K562 (cell line): ENCODE results near the gene ELF2. TPM values are rescaled to one million over a fixed set of nuclear protein-coding genes. Genes with fewer than 3 reads are reported as not detected.
A peak's percentile ranks its signal among the peaks of the same experiment; 100 is the strongest.

Experiments used
- CBFA2T3 ChIP-seq: fragments of 450-650 bp; IDR thresholded peaks from 2 replicates; pipeline ENCODE4 v1.6.1; 2017
- EP400 ChIP-seq: fragments of 450-650 bp; IDR thresholded peaks from 2 replicates; pipeline ENCODE4 v1.6.1; 2017; ENCODE audit warnings: antibody characterized with exemption, mild to moderate bottlenecking, moderate library complexity
- HDAC2 ChIP-seq: fragments of 450-650 bp; IDR thresholded peaks from 2 replicates; pipeline ENCODE4 v1.6.1; 2016; ENCODE audit warnings: mild to moderate bottlenecking
- HDAC3 ChIP-seq: fragments of 450-650 bp; IDR thresholded peaks from 2 replicates; pipeline ENCODE4 v1.6.1; 2018; ENCODE audit warnings: borderline replicate concordance, mild to moderate bottlenecking, moderate library complexity; ENCODE audit not compliant: partially characterized antibody
- JUND ChIP-seq, 2 experiments: IDR thresholded peaks; 2 replicates in 1 of 2; 3 replicates in 1 of 2; pipeline ENCODE4 v1.6.1; 2011; ENCODE audit warnings: borderline replicate concordance in 2 of 2, low read depth in 2 of 2, low read length in 2 of 2, improper control_type of control experiment in 1 of 2, missing biosample characterization in 1 of 2, missing genetic modification characterization in 1 of 2, missing genetic modification reagents in 1 of 2
- KAT7 ChIP-seq: sonication (generic); formaldehyde crosslinking; IDR thresholded peaks from 2 replicates; pipeline ENCODE4 v1.8.0; 2022; ENCODE audit warnings: missing genetic modification reagents, mild to moderate bottlenecking, borderline replicate concordance
- KDM4B ChIP-seq, 2 experiments: fragments of 450-650 bp in 1 of 2; sonication (generic) in 1 of 2; IDR thresholded peaks; 2 replicates each; pipeline ENCODE4 v1.6.1; 2016 to 2017; ENCODE audit warnings: borderline replicate concordance in 2 of 2, antibody characterized with exemption in 1 of 2, low read depth in 1 of 2, mild to moderate bottlenecking in 1 of 2
- MEIS2 ChIP-seq: fragments of 450-650 bp; IDR thresholded peaks from 2 replicates; pipeline ENCODE4 v1.6.1; 2014; ENCODE audit warnings: mild to moderate bottlenecking; ENCODE audit not compliant: partially characterized antibody
- NCOR1 ChIP-seq: fragments of 450-650 bp; IDR thresholded peaks from 2 replicates; pipeline ENCODE4 v1.6.1; 2016; ENCODE audit warnings: mild to moderate bottlenecking, moderate library complexity
- PHB ChIP-seq: fragments of 250-450 bp; sonication (Bioruptor Pico); IDR thresholded peaks from 2 replicates; pipeline ENCODE4 v1.5.0; 2021
- PRMT5 ChIP-seq: sonication (generic); formaldehyde crosslinking; IDR thresholded peaks from 2 replicates; pipeline ENCODE4 v1.5.0; 2020; ENCODE audit warnings: missing genetic modification reagents
- RBM22 ChIP-seq: fragments of 200-400 bp; formaldehyde crosslinking; IDR thresholded peaks from 2 replicates; pipeline ENCODE4 v1.6.1; 2018; ENCODE audit warnings: low read length, low read depth; ENCODE audit not compliant: poor library complexity, severe bottlenecking
- SUPT5H ChIP-seq: fragments of 450-650 bp; IDR thresholded peaks from 2 replicates; pipeline ENCODE4 v1.6.1; 2016
- XRCC3 ChIP-seq: fragments of 450-650 bp; IDR thresholded peaks from 2 replicates; pipeline ENCODE4 v1.6.1; 2017; ENCODE audit warnings: mild to moderate bottlenecking, moderate library complexity
- ZNF133 ChIP-seq: fragments of 250-450 bp; sonication (Bioruptor Pico); IDR thresholded peaks from 2 replicates; pipeline ENCODE4 v1.4.0; 2020; ENCODE audit warnings: mild to moderate bottlenecking
- ZNF316 ChIP-seq: fragments of 450-650 bp; IDR thresholded peaks from 2 replicates; pipeline ENCODE4 v1.6.1; 2016
- ZNF41 ChIP-seq: fragments of 250-450 bp; sonication (Bioruptor Pico); conservative IDR thresholded peaks from 2 replicates; pipeline ENCODE4 v1.4.0; 2020; ENCODE audit warnings: mild to moderate bottlenecking
- ZNF449 ChIP-seq: fragments of 250-450 bp; sonication (Bioruptor Pico); IDR thresholded peaks from 2 replicates; pipeline ENCODE4 v1.8.0; 2022; ENCODE audit warnings: moderate library complexity, mild to moderate bottlenecking, inconsistent platforms
- polyA plus RNA-seq, 8 experiments: library from polyadenylated mRNA; depleted of rRNA in 4 of 8; stranded (reverse) in 5 of 8; unstranded in 3 of 8; fragments of >200 nt; fragmentation: Nextera tagmentation in 2 of 8; fragmentation: Illumina TruSeq in 1 of 8; extraction: Ambion mirVana in 2 of 8; extraction: Trizol in 1 of 8; gene quantifications; 2 replicates each; pipeline versions ENCODE4 v1.2.1 to v1.2.3, GENCODE V29; 2011 to 2014; ENCODE audit warnings: inconsistent platforms in 1 of 8, missing spikeins in 1 of 8
- total RNA-seq, 7 experiments: library from RNA; depleted of rRNA in 6 of 7; stranded (reverse); fragments of >200 nt in 6 of 7; fragmentation: Illumina TruSeq in 2 of 7; extraction: Trizol in 2 of 7; gene quantifications; 2 replicates each; pipeline versions ENCODE4 v1.2.1 to v1.2.3, GENCODE V29; 2011 to 2021; ENCODE audit warnings: low replicate concordance in 1 of 7
- TF ChIP-seq, protein P1 (sequence below), 2 experiments: IDR thresholded peaks in 1 of 2; conservative IDR thresholded peaks in 1 of 2; 2 replicates each; pipeline ENCODE4 v1.6.1; 2016; ENCODE audit warnings: low read depth in 2 of 2, mild to moderate bottlenecking in 1 of 2, missing compliant biosample characterization in 1 of 2, missing genetic modification characterization in 1 of 2, moderate library complexity in 1 of 2
- TF ChIP-seq, protein P2 (sequence below): sonication (generic); formaldehyde crosslinking; IDR thresholded peaks from 2 replicates; pipeline ENCODE4 v1.8.1; 2023; ENCODE audit warnings: mild to moderate bottlenecking, missing genetic modification reagents
- TF ChIP-seq, protein P3 (sequence below), 2 experiments: fragments of 450-650 bp; IDR thresholded peaks; 2 replicates each; pipeline ENCODE4 v1.6.1; 2016

The ELF2 gene
- total and polyA plus RNA-seq, 9 of the 15 experiments (the other 6 are each of a cell fraction or from before 2014, with no cell fraction given) = 9.4 to 58.7 (median 41.6) TPM

DNA sequence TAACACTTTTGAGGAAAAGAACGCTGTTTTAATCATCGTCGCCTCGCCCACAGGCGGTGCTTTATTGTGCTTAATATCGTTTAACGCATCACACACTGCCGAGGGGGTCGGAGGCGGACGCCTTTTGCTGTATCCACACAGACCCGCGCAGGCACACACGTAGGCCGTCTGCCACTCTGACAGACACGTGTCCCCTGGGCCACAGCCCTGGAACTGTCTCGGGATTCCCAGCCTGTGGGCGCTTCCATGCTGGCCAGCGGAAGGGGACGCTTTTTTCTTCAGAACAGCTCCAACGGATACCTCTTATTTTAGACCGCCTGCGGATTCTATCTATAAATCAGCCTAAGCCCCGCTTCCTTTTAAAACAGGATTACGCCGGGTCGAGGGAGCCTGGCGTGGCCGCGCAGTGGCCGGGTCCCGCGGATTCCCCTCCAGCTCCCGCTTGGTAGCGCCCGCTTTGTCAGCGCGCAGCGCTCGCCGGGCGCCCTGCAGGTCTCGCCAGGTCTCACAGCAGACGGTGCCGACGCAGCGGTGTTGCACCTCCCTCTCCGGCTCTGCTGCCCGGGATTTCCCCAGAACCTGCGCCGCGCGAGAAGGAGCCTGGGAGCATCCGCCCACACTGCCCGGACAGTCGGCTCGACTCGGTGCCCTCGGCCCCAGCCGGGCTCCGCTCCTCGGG is 161.6 kb downstream of the ELF2 start, which contains the start of gene NOCT (continued):
- TF ChIP-seq MEIS2 (peak; percentile 61), CBFA2T3 (no peak), HDAC2 (peak; percentile 64; the same call in 1 of the 2 replicates), PHB (CRISPR knock-in tag) (0 out of 2 replicates have a peak, but pooled peaks have one; percentile 11), HDAC3 (peak; percentile 72), RBM22 (no peak), EP400 (peak; percentile 85), PRMT5 (no peak), SUPT5H (peak; percentile 87), JUND (IDR thresholded peaks at IDR 0.05; ENCODE audit: borderline replicate concordance, low read depth, low read length) (peak; percentile 95), JUND (tag; IDR thresholded peaks at IDR 0.05; ENCODE audit: borderline replicate concordance, low read depth, low read length) (peak; percentile 8; the same call in 1 of the 3 replicates), ZNF449 (no peak), NCOR1 (peak; percentile 42), ZNF41 (CRISPR knock-in tag) (no peak), KDM4B (IDR thresholded peaks at IDR 0.05; ENCODE audit: borderline replicate concordance in 2 of 2, low read depth in 1 of 2) (0 out of 4 replicates have a peak, but pooled peaks of 1 of the 2 experiments have one; percentile 69), XRCC3 (no peak), ZNF133 (CRISPR knock-in tag) (no peak), KAT7 (no peak; the same call in 1 of the 2 replicates), ZNF316 (no peak)
- TF ChIP-seq, protein P1, sequence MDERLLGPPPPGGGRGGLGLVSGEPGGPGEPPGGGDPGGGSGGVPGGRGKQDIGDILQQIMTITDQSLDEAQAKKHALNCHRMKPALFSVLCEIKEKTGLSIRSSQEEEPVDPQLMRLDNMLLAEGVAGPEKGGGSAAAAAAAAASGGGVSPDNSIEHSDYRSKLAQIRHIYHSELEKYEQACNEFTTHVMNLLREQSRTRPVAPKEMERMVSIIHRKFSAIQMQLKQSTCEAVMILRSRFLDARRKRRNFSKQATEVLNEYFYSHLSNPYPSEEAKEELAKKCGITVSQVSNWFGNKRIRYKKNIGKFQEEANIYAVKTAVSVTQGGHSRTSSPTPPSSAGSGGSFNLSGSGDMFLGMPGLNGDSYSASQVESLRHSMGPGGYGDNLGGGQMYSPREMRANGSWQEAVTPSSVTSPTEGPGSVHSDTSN (CRISPR knock-in tag; IDR thresholded peaks at IDR 0.05; ENCODE audit: low read depth) = no peak
- TF ChIP-seq, protein P1 (tag; conservative IDR thresholded peaks at IDR 0.05; ENCODE audit: low read depth) = peak; percentile 27; the same call in 1 of the 2 replicates
- TF ChIP-seq, protein P2, sequence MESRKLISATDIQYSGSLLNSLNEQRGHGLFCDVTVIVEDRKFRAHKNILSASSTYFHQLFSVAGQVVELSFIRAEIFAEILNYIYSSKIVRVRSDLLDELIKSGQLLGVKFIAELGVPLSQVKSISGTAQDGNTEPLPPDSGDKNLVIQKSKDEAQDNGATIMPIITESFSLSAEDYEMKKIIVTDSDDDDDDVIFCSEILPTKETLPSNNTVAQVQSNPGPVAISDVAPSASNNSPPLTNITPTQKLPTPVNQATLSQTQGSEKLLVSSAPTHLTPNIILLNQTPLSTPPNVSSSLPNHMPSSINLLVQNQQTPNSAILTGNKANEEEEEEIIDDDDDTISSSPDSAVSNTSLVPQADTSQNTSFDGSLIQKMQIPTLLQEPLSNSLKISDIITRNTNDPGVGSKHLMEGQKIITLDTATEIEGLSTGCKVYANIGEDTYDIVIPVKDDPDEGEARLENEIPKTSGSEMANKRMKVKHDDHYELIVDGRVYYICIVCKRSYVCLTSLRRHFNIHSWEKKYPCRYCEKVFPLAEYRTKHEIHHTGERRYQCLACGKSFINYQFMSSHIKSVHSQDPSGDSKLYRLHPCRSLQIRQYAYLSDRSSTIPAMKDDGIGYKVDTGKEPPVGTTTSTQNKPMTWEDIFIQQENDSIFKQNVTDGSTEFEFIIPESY = peak; percentile 41; the same call in 1 of the 2 replicates
- TF ChIP-seq, protein P3, sequence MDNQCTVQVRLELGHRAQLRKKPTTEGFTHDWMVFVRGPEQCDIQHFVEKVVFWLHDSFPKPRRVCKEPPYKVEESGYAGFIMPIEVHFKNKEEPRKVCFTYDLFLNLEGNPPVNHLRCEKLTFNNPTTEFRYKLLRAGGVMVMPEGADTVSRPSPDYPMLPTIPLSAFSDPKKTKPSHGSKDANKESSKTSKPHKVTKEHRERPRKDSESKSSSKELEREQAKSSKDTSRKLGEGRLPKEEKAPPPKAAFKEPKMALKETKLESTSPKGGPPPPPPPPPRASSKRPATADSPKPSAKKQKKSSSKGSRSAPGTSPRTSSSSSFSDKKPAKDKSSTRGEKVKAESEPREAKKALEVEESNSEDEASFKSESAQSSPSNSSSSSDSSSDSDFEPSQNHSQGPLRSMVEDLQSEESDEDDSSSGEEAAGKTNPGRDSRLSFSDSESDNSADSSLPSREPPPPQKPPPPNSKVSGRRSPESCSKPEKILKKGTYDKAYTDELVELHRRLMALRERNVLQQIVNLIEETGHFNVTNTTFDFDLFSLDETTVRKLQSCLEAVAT (IDR thresholded peaks at IDR 0.05) = no peak
